Measurements from ENCODE around the gene DNAI4.

- TF ChIP-seq SMARCE1 (IDR thresholded peaks at IDR 0.05) (no peak), NRF1 (conservative IDR thresholded peaks at IDR 0.05 in 1 of 2, IDR thresholded peaks at IDR 0.05 in 1 of 2) (no peak), ETV6 (IDR thresholded peaks at IDR 0.05; ENCODE audit: borderline replicate concordance in 1 of 2, low read depth in 2 of 2, low read length in 1 of 2) (no peak), ETV6 (CRISPR knock-in tag; IDR thresholded peaks at IDR 0.05; ENCODE audit: borderline replicate concordance) (no peak)
These were observed 136.3 kb downstream of the DNAI4 start for GRCh38 chr1:66788231-66788939.
